HG03565 (cell line): ENCODE results near the gene UBE2H.
"Not testable (repeated sequence)": the region's sequence is repeated elsewhere in the genome, so short reads cannot be mapped to it uniquely, and the experiment has no call there.

ENCODE experiments used
- ATAC-seq: cut with Tn5 transposase; IDR thresholded peaks from one replicate; pipeline ENCODE4 v1.9.1; 2021; ENCODE audit warnings: mild to moderate bottlenecking, moderate library complexity; ENCODE audit not compliant: unreplicated experiment

Gene UBE2H

DNA sequence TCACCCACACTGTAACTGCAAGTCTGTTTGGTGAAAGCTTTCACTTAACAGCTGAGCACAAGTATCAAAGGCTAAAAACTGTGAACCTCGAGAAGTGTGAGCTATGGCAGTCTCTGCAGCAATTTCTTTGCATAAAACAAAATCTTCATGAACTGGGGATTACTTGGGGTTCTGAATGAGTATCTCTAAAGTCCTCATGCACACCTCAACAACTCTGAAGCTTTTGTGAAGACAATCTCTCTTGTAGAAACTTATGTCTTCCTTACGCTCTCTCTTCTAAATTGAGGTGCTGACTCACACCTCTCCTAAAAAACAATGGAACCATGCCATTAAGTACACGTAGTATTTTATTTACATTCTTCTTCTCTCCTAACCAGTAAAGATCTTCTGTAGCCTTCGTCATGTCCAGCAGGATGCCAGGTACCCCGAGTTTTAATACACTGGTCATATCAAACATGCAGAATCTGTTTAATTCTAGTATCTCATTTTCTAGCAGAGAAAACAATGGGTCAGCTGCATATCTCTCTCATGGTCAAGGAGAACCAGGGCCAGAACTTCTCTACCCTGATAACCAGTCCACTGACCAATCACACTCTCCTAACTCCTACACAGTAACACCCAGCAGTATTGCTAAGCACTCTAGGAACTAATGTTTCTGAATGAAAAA lies 76.9 kb downstream of the UBE2H start:
- ATAC-seq, result no peak

DNA sequence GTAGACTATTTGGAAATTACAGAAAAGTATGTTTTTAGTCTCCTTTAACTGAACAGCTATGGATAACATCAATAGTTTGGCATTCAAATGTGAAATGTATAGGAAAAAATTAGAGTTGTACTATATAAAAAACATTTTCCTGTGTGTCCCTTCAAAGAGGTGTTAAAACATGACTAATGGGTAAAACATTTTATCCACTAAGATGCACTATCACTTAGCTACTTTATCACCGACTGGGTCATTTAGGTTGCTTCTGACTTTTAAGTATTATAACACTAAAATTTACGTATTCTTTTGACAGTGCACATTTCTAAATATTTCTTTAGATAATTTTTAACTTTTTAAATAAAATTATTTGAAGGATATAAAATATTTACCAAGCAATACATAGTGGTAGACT lies 77.6 kb downstream of the UBE2H start:
- no peak for ATAC-seq

DNA sequence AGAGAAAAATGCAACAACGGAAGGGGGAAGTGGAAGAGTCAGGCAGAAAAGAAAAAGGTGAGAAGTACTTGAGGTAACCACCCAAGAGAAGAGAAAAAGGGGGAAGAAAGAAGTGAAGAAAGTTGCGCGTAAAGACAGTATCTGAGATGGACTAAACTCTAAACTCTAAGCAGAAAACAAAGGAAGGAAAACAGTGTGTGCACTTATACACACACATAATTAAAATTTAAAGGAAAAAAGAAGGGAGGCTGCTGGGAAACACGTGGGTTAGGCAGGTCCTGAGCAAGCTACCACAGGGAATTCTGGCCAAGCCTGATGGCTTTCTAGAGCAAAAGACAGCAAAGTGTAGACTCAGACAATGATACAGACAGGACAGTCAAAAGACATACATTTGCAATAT lies 78.0 kb downstream of the UBE2H start:
- ATAC-seq, result no peak

DNA sequence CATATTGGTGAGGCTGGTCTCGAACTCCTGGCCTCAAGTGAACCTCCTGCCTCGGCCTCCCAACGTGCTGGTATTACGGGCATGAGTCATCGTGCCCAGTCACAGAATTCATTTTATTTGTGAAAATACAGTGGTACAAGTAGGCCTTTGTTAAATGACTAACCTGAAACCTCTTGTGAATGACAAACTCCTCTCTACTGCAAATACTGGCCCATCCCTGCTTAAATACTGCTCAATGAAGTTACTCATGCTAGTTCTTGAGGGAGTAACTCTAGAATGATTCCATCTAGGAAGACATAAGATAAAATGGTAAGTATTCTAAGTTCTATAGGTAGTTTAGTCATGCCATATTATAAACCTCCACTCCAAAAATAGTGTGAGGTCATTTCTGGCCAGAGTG lies 80.7 kb downstream of the UBE2H start:
- no peak for ATAC-seq

DNA sequence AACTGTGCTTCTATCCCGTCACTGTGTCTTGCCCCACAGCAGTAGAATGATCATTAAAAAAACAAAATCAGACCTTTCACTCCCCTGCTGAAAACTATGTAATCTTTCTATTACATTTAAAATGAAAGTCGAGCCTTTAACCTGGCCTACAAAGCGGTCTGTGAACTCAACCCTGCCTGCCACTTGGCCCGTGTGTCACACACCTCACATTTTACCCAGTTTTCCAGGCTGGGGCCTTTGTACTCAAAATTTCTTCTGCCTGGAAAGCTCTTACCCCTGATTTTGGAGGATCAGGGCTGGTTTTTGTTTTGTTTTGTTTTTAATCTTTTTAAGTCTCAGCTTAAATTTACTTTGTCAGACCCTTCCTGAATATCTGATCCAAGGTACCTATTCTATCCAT lies 82.1 kb downstream of the UBE2H start:
- ATAC-seq, result no peak

DNA sequence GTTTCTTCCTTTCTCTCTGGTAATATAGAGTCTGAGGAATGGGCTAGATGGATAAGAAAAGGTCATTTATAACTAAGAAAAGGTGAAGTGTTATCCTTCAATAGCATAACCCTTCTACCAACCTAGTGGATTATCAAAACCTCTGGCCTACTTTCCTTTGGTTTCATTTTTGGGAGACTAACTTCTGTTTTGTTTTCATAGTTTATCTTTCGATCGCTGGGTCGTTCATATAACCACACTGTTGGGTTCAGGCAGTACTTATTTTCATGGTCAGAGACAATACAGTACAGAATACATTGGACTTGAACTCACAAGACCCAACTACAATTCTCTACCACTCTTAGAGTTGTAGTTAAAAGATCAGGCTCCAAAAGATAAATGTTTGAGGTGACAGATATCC lies 86.5 kb downstream of the UBE2H start:
- ATAC-seq, result no peak

DNA sequence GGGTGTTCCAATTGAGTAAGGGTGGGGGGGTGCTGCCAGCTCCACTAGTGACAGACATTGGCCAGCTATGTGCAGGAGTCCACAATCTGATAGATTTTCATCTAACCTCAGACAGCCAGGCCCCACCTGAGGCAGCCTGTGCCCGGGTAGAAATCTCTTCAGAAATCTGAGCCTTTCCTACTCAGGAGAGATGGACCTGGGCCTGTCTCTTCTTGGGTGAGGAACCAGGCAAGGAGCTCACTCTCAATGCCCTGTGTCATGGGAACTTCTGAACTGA lies 86.9 kb downstream of the UBE2H start:
- ATAC-seq, result no peak

DNA sequence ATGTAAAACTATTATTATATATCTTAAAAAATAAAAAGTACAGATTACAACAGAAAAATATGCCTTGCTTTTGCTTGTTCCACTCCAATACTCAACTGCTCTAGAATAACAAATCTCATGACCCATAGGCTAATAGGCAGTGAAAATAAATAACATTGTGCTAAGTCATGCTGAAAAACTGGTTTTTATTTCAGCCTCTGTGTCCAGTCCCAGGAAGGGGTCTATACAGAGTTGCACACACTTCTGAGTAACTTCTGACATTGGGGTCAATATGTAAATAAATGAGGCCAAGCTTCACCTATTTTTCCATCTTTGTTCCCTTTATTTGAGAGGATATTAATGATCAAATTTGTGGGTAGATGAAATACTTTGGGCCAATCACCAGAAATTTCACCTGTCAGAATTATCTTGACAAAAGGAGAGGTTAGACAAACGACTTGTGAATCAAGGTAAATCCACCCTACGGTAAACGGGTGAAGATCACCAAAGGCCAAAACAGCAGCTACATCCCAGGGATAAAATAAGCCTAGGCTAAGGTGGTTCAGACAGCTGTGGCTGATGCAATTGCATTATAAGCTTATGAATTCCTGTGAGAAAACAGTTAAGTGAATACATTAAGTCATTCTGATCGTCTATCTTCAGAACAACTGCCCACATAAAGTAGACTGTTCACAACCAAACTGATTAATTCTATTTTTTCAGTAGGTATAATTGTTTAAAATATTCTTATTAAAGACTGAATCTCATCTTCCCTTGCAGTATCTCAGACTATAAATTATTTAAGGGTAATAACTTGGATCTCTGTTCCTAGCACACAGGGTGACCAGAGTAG lies 87.5 kb downstream of the UBE2H start:
- ATAC-seq, result no peak

DNA sequence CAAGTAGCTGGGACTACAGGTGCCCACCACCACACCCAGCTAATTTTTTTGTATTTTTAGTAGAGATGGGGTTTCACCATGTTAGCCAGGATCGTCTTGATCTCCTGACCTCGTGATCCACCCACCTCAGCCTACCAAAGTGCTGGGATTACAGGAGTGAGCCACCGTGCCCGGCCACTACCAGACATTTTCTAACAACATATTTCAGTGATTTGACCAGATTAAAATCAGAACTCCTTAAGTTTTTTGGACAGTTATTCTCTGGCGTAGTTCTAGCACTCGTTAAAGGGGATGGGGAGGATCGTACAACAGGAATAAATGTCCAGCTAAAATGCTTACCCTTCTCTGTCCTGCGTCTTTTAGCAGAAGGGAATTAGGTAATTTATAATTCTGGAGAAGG lies 88.1 kb downstream of the UBE2H start:
- ATAC-seq, result not testable (repeated sequence)

DNA sequence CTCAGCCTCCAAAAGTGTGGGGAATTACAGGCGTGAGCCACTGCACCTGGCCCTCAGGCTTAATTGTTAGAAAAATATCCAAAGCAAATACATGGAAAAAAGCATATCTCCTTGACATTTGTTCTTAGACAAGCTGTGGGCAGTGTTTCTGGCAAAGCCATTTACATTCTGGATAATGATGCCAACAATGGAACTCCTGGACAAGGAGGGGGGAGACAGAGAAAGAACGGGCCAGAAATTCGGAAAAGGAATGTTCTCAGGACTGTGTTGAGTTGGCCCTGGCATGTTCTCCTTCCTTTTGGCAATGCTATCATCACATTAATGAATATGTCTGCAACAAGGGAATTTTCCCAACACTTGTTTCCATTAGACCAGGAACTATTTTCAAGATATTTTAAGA lies 88.7 kb downstream of the UBE2H start:
- ATAC-seq, result no peak

DNA sequence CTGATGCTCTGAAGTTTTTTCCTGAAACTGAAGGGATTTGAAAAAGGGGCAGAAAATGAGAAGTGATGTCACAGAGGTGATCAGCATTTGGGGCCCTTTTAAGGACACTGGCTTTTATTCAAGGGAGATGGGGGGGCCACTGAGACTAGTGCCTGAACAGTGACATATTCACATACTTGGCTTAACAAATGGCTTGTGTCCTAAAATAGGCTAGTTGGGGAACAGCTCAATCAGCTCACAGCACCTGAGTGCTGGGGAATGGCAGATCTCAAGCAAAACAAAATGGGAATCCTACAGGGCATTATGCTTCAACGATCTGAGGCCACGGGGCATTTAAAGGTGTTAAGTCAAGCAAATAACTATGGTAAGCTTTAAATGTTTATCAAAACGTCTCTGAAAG lies 90.1 kb downstream of the UBE2H start:
- ATAC-seq, result no peak

DNA sequence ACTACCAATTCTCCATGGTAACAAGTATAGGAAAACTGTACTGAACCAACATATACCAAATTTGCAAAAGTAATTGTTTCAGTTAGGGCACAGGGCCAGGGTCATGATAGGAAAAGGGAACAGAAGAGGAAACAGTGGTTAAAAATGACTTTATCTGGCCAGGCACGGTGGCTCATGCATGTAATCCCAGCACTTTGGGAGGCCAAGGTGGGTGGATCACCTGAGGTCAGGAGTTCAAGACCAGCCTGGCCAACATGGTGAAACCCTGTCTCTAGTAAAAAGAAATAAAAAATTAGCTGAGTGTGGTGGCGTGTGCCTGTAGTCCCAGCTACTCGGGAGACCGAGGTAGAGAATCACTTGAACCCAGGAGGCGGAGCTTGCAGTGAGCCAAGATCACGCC lies 92.0 kb downstream of the UBE2H start:
- ATAC-seq, result not testable (repeated sequence)

DNA sequence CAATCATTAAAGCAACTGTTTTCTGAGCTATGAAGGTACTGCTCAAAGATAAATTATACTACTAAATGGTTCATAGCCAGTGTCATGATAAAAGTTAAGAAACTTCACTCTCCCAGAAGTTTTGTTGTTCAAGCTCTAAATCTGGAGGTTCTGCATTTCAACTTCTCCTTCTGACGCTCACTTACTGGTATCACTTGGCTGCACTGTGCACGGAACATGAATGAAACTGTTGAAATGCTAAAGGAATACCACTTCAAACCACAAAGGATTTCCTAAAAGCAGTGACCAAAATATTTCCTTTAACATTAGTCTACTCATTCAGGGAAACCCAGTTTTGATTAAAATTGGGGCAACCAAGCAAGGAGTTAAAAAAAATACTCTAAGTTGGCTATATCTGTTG lies 93.6 kb downstream of the UBE2H start:
- no peak for ATAC-seq

DNA sequence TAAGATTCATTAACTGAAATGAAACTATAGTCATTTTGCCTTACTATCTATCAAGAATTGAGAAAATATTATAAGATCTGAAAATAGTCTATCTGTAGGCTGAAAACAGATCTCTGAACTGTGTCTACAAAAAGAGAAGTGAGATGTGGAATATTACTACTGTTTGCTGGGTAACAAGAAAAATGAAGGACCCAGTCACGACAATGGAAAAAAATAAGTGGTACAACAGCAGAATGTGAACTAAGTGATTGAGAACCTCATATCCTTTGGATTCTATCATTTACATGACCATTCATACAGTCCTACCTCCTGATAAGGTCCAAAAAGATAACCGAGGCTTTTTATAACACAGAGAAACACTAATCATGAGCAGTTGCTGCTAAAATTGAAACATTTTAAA lies 94.3 kb downstream of the UBE2H start:
- ATAC-seq, result no peak

DNA sequence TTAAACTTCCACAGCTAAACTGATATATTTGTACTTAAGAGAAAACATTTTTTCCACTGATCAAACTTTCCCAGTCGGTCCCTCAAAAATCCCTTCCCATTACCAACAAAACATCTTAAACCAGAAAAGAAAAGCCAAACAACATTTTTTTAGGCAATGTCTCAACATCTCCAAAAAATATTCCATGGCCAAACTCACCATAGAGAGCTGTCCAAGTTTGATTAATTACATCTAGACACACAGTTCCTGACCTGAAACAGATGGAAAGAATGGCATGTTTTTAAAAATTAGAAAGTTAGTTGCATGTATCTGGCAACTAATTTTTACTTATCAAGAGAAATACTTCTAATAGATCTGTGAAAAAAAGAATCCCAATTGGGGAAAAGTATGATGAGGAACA lies 95.4 kb downstream of the UBE2H start:
- no peak for ATAC-seq

DNA sequence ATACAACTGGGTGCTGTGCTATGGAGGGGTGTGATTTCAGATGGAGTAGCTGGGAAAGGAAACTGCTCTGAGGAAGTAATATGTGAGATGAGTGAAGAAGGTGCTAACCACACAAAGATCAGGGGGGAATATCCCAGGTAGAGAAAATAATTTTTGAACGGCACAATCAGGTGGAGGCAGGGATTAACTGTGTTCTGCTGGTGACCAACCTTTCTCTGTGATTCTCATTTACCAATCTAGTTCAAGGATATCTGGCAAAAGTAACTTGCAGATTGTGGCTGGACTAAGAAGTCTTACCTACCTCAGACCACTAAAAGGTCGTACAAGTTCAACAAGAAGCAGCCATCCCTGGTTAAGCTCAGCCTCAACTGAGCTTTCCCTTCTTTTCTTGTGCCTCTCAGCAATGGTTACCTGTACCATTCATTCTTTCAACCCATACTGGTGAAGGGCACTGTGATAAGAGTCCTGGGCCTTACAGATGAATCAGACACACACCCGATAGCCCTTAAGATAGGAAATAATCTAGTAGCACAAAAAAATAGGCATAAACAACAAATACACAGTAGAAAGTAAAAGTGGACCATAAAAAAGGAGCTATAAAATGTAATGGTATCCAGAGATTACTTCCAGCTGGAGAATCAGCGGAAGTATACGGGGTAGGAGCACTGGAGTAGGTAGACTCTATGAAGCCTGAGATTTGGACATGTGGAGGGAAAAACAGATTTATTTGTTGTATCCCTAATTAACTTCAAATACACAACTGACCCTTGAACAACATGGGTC lies 96.6 kb downstream of the UBE2H start:
- no peak for ATAC-seq

DNA sequence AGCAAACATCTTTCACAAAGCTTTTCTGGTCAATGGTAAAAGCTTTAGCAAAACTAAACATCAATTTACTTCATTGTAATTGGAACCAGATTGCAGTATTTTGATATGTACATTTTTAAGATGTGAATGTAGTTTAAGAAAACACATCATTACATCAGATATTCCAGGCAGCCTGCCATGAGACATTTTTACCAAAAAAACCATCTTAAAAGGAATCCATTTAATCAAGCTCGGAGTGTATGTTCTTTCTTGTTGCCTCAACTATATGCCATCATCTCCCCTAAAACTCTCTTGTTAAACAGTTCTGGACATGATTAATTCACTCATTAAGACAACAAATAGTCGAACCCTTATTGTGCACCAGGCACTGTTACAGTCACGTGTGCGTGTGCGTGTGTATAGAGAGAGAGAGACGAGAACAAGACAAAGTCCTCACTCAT lies 97.5 kb downstream of the UBE2H start:
- no peak for ATAC-seq

DNA sequence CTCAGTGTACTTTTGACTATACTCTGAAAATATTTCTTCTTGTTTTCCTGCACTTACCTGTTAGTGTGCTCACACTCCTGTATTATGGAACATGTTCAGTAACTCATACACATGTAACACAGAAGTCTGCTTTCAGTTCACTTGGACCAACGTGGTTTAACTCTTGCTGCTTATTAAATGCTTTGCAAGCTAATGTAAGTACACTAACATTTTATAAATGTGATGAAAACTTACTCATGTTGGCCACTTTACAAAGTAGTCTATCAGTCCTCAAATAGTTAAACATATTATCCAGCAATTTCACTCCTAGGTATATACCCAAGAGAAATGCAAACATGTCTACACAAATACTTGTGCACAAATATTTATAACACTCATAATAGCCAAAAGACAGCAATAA lies 98.4 kb downstream of the UBE2H start:
- no peak for ATAC-seq

DNA sequence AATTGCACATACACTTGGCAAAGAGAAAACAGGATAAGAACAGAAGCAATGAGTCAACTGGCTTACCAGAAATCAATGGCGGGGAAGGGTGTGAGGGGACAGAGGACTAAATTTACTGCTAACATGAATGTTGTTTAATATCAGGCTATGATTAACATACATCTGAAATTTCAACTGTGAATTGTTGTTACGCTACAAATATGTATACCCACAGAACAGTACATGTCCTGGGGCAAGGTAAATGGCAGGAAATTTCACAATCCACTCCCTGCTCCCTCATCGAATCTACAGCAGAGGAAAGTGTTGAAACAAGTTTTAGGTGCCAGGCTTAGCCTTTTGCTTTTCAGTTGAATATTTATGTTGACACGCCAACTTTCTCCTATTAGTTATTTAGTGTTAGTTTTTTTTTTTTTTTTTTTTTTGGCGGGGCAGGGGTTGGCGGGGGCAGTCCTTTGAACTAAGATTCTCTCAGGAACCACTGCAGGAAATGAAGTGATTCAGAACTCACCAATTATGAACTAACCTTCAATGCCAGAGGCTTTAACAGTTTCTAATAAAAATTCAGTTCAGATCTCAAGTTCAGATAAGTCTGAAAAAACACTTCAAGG lies 99.0 kb downstream of the UBE2H start:
- no peak for ATAC-seq

DNA sequence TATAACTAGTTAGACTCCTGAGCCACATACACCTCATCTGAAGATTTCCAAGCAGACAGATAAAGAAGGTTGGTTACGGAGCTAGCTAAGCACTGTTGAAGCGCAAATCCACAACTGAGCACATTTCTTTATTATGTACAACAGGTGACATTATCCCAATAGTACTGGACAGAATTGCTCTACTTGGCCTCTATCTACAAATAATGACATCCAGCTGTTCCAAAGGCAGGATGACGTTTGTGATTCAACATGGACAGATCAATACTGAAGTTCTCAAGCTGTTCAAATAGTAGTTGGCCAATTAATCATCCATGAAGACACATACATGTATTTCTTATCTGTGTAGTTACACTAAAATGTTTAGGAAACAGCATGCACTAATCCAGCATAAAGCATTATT lies 101.0 kb downstream of the UBE2H start:
- ATAC-seq, result no peak

DNA sequence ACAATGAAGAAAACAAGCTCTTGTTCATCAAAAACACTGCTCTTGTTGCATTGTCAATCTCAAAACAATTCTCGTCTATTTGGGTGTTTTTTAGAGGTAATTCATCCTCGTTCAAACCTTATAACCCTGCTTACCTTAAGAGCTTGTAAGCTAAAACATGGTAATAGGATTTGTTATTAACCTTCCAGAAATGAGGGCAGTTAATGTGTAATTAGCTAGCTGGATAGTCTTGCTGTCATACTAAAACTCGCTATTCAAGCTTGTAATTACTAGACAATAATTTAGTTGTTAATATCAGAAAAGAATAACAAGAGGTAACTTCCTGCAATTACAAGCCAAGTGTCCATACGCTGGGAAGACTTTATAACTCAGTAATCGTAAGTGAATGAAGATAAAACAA lies 101.6 kb downstream of the UBE2H start:
- no peak for ATAC-seq

DNA sequence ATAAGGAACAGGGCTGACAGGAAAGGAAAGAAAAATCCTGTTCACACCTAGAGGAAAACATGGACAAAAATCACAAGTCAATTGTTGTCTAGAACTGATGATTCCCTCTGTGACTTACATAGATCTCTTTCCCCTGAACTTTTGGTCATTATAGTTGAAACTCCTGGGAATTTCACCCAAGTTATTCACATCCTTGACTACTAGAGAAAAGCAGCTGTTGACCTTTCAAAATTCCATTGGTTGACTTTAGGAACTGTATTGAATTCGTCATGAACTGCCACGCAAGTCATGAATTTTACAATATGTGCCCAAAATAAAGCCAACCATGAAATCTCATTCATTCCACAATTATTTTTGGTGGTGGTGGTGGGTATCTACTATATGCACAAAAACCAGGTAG lies 104.3 kb downstream of the UBE2H start:
- no peak for ATAC-seq
